Measurements from ENCODE around the gene DDX20.
A peak's percentile ranks its signal among the peaks of the same experiment; 100 is the strongest.

DDX20 gene

DNA sequence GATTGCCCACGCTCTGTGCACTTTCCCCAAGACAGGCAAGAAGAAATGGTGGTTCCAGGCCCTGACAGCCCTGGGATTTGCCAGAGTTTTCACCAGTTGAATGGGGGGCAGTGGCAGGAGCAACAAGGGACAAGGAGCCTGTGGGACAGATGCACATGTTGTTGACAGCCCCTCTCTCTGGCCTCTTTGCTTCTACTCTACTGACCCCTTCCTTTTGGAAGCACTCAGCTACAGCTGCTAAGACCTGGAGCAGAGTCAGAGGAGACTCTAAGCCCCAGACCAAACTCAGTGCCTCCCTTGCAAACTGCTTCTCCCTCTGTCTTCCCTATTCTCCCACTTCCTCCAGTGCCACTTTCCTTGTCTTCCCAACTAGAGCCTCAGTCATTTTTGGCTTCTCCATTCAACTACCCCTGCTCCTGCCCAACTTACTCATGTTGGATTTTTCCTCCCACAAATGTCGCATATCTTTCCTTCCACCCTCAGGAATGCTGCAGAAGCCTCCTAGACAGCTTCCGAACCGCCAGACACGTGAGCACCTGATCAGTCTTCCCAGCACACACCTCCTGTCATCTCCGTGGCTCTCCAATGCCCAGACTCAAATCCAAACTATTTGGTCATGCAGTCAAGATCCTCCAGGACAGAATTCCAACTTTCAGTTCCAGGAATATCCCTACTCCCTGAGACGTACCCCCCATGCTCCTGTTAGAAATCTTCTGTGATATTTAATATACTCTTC, 25.6 kb upstream of the DDX20 start:
- peaks cover 50 to 60% of the 10 kb centered on the region in 2 experiments for H3K4me1 ChIP-seq (ENCODE audit: control insufficient read depth in 1 of 2, insufficient read depth in 1 of 2, low read depth in 1 of 2, low read length in 1 of 2)
- TF ChIP-seq, protein P1, sequence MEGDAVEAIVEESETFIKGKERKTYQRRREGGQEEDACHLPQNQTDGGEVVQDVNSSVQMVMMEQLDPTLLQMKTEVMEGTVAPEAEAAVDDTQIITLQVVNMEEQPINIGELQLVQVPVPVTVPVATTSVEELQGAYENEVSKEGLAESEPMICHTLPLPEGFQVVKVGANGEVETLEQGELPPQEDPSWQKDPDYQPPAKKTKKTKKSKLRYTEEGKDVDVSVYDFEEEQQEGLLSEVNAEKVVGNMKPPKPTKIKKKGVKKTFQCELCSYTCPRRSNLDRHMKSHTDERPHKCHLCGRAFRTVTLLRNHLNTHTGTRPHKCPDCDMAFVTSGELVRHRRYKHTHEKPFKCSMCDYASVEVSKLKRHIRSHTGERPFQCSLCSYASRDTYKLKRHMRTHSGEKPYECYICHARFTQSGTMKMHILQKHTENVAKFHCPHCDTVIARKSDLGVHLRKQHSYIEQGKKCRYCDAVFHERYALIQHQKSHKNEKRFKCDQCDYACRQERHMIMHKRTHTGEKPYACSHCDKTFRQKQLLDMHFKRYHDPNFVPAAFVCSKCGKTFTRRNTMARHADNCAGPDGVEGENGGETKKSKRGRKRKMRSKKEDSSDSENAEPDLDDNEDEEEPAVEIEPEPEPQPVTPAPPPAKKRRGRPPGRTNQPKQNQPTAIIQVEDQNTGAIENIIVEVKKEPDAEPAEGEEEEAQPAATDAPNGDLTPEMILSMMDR (IDR thresholded peaks at IDR 0.05): no peak
- H3K4me3 ChIP-seq (ENCODE audit: low read depth in 1 of 2, low read length in 1 of 2): no peak overlapping the region

DNA sequence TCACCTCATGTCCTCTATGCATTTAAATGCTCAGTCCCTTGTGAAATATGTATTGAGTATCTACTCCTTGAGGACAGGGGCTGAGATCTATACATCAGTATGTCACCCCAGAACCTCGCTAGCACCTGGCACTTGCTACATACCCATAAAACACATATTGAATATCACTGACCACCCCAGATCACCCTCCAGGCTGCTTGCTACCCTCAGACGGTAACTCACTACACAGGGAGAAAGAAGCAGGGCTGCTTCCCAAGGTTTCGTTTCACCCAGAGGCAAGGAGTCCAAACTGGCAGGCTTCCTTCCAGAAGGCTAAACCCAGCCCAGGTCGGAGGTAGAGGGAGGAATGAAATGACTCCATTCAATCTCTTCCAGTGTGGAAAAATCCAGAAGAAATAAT, 25.0 kb upstream of the DDX20 start:
- H3K36me3 ChIP-seq: peaks cover 67% of the 10 kb centered on the region
- TF ChIP-seq, protein P1 (IDR thresholded peaks at IDR 0.05): no peak

More for the DNA sequence above, 25.6 kb upstream of the DDX20 start:
- H3K27me3 ChIP-seq: no peaks in the 10 kb centered on the region
- H3K36me3 ChIP-seq: peaks cover 65% of the 10 kb centered on the region
- no peaks in the 10 kb centered on the region for H3K9me3 ChIP-seq
- H3K27ac ChIP-seq: peak overlapping the region; percentile 52

DNA sequence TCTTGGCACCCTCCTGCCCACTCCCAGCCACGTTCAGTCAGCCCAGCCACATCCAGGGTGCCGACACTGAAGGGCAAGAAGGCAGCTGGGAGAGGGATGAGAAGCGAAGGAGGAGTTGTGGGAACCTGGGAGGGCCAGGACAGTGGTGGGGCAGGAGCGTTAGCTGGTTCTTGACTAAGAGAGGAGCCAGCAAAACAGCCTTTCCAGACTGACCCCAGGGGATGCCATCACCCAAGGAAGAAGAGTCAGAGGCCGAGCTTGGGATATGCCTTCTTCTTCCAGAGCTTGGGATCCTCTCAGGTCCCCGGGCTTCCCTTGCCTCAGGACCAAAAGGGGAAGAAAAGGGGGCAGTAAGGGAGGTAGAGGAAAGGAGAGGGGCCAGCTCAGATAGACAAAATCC, 23.7 kb upstream of the DDX20 start:
- Histone ChIP-seq H3K36me3 (peaks cover 66% of the 10 kb centered on the region), H3K4me3 (ENCODE audit: low read depth in 1 of 2, low read length in 1 of 2) (peak overlapping the region in 1 of 2 experiments; percentile 99)
- TF ChIP-seq, protein P1 (IDR thresholded peaks at IDR 0.05): no peak

More for the DNA sequence above, 25.0 kb upstream of the DDX20 start:
- H3K27ac ChIP-seq: peak overlapping the region; percentile 98
- H3K27me3 ChIP-seq: no peaks in the 10 kb centered on the region
- no peaks in the 10 kb centered on the region for H3K9me3 ChIP-seq
- H3K4me3 ChIP-seq (ENCODE audit: low read depth in 1 of 2, low read length in 1 of 2): no peak overlapping the region
- H3K4me1 ChIP-seq (ENCODE audit: control insufficient read depth in 1 of 2, insufficient read depth in 1 of 2, low read depth in 1 of 2, low read length in 1 of 2): peaks cover 56 to 66% of the 10 kb centered on the region in 2 experiments

DNA sequence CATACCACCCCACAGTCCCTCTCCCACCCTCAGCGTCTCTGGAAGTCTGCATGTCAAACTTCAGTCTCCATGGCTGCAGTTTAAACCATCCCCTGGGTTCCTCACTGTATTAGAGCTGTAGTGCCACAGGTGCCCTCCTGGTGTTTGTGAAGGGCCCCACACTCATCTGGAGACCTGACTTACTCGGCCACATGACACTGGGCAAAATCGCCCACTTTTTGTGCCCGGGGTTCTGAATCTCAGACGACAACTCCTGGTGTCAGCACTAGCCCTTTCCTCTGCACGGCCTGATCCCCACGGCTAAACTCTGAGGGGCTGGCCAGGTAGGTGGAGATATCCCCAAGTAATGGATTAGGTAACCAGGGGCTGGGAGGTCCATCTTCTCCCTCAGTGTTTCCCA, 23.0 kb upstream of the DDX20 start:
- H3K9me3 ChIP-seq: no peaks in the 10 kb centered on the region
- H3K27ac ChIP-seq: peak overlapping the region; percentile 98
- peaks cover 66% of the 10 kb centered on the region for H3K36me3 ChIP-seq
- H3K27me3 ChIP-seq: no peaks in the 10 kb centered on the region
- peaks cover 76 to 86% of the 10 kb centered on the region in 2 experiments for H3K4me1 ChIP-seq (ENCODE audit: control insufficient read depth in 1 of 2, insufficient read depth in 1 of 2, low read depth in 1 of 2, low read length in 1 of 2)
- H3K4me3 ChIP-seq (ENCODE audit: low read depth in 1 of 2, low read length in 1 of 2): peak overlapping the region; percentile 66 to 99
- TF ChIP-seq, protein P1 (IDR thresholded peaks at IDR 0.05): no peak

More for the DNA sequence above, 23.7 kb upstream of the DDX20 start:
- Histone ChIP-seq H3K4me1 (ENCODE audit: control insufficient read depth in 1 of 2, insufficient read depth in 1 of 2, low read depth in 1 of 2, low read length in 1 of 2) (peaks cover 69 to 78% of the 10 kb centered on the region in 2 experiments), H3K27me3 (no peaks in the 10 kb centered on the region), H3K9me3 (no peaks in the 10 kb centered on the region), H3K27ac (peak overlapping the region; percentile 98)

DNA sequence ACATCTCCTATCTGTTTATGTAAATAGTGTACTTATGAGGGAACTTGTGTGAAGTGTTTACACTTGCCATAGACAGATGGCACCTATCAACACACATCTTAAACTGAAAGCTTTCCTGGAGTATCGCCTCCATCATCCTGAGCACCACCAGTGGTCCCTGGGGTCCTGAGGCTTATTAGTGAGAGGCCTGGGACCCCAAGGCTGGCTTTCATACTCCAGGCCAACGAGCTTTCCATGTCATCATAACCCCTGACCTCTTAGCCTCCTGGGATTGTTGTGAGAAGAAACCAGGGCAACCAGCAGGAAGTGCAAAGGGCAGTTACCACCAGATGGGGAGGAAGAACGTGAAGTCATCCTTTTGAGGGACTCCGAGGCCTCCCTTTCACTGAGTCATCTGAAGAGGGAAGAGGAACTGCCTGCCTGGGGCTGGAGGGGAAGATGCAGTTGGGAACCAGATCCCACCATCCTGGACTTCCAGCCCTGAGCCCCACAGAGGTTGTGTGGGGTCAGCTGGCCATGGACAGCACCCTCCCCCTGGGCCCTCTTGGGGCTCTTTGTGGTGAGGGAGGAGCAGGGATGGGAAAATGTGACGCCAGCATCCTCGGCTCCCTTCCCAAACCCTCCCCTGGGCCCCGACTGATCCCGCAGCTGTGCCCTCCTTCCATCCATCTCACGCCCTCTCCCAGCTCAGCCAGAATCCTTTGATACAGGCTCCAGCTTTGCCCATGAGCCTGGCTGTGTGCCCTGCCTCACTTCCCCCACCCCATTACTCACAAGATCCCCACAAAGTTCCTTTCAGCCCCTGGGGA, 22.3 kb upstream of the DDX20 start:
- TF ChIP-seq, protein P1 (IDR thresholded peaks at IDR 0.05): peak; percentile 35
- no peaks in the 10 kb centered on the region for H3K9me3 ChIP-seq
- peaks cover 60% of the 10 kb centered on the region for H3K36me3 ChIP-seq
- no peaks in the 10 kb centered on the region for H3K27me3 ChIP-seq
- H3K4me1 ChIP-seq (ENCODE audit: control insufficient read depth in 1 of 2, insufficient read depth in 1 of 2, low read depth in 1 of 2, low read length in 1 of 2): peaks cover 82 to 88% of the 10 kb centered on the region in 2 experiments
- H3K27ac ChIP-seq: peak overlapping the region; percentile 98
- peak overlapping the region; percentile 66 to 99 for H3K4me3 ChIP-seq (ENCODE audit: low read depth in 1 of 2, low read length in 1 of 2)

Data from neutrophil (primary cell).